Gastrocnemius medialis (tissue), 4 donors: ENCODE results near the gene STRN4.

ENCODE experiments used
- CTCF ChIP-seq, 5 experiments: fragments of 450-650 bp in 3 of 5; fragments of 200-600 bp in 2 of 5; sonication (generic) in 2 of 5; IDR thresholded peaks in 4 of 5; conservative IDR thresholded peaks in 1 of 5; 1 replicate in 4 of 5; 2 replicates in 1 of 5; pipeline ENCODE4 v1.5.1; 2016 to 2019; ENCODE audit warnings: antibody characterized with exemption in 5 of 5, mild to moderate bottlenecking in 3 of 5, moderate library complexity in 3 of 5
- POLR2A ChIP-seq, 2 donors: fragments of 450-650 bp; IDR thresholded peaks; one replicate each; pipeline ENCODE4 v1.6.1; 2017; ENCODE audit warnings: antibody characterized with exemption in 2 of 2, mild to moderate bottlenecking in 2 of 2, moderate library complexity in 2 of 2

GRCh38 chr19:46759817-46760333 is 13.6 kb upstream of the STRN4 start:
- TF ChIP-seq POLR2A (IDR thresholded peaks at IDR 0.05), result no peak
- no peak for TF ChIP-seq CTCF (IDR thresholded peaks at IDR 0.05 in 4 of 5, conservative IDR thresholded peaks at IDR 0.05 in 1 of 5)
